Measurements from ENCODE around the gene SYNPO. TPM values are rescaled to one million over a fixed set of nuclear protein-coding genes. Genes with fewer than 3 reads are reported as not detected.

Gene SYNPO
- total RNA-seq, 2 donors from 2014 or later, result 0.30 to 0.36 TPM

- peak overlapping the region; percentile 63 for H3K27ac Mint-ChIP-seq
- H3K4me1 Mint-ChIP-seq (ENCODE audit: low read depth), result no peaks in the 10 kb centered on the region
- H3K36me3 Mint-ChIP-seq (ENCODE audit: insufficient read depth in 2 of 2), result peaks cover 5 to 64% of the 10 kb centered on the region in 2 donors
- no peak overlapping the region for H3K4me3 Mint-ChIP-seq
- ATAC-seq (replicated peaks in 1 of 2), result no peak
- no peaks in the 10 kb centered on the region for H3K27me3 Mint-ChIP-seq (ENCODE audit: low read depth)
- no peaks in the 10 kb centered on the region for H3K9me3 Mint-ChIP-seq
- no peak for DNase-seq
Measured at GRCh38 chr5:150694612-150695011, 54.2 kb downstream of the SYNPO start.

GRCh38 chr5:150700246-150700593, 59.8 kb downstream of the SYNPO start:
- H3K27me3 Mint-ChIP-seq (ENCODE audit: low read depth), result no peaks in the 10 kb centered on the region
- peak; percentile 10 to 16 for ATAC-seq (replicated peaks in 1 of 2)

GRCh38 chr5:150700594-150701377, 60.3 kb downstream of the SYNPO start, which contains the start of gene RBM22:
RBM22 (minus strand) TSS chr5:150701062; CDS start chr5:150700985, 77 bp downstream.
- Mint-ChIP-seq H3K9me3 (no peaks in the 10 kb centered on the region), H3K4me3 (no peak within 1 kb of the TSS), H3K4me1 (ENCODE audit: low read depth) (peaks cover 5% of the 10 kb centered on the region), H3K27me3 (ENCODE audit: low read depth) (no peaks in the 10 kb centered on the region), H3K36me3 (ENCODE audit: insufficient read depth in 2 of 2) (peaks cover 0 to 22% of the 10 kb centered on the region in 2 donors), H3K27ac (no peak within 1 kb of the TSS)
- DNase-seq (peak; percentile 92), ATAC-seq (replicated peaks in 1 of 2) (peak; percentile 97)

More at GRCh38 chr5:150700246-150700593, 59.8 kb downstream of the SYNPO start:
- Mint-ChIP-seq H3K27ac (no peak overlapping the region), H3K4me1 (ENCODE audit: low read depth) (peaks cover 5% of the 10 kb centered on the region), H3K9me3 (no peaks in the 10 kb centered on the region), H3K36me3 (ENCODE audit: insufficient read depth in 2 of 2) (peaks cover 0 to 27% of the 10 kb centered on the region in 2 donors), H3K4me3 (no peak overlapping the region)
- DNase-seq, result no peak

- Mint-ChIP-seq H3K27ac (no peak overlapping the region), H3K36me3 (ENCODE audit: insufficient read depth in 2 of 2) (peaks cover 2 to 4% of the 10 kb centered on the region in 2 donors)
Measured at GRCh38 chr5:150703762-150704161, 63.3 kb downstream of the SYNPO start.

GRCh38 chr5:150706776-150707390, 66.4 kb downstream of the SYNPO start:
- DNase-seq (no peak), ATAC-seq (replicated peaks in 1 of 2) (no peak)
- no peaks in the 10 kb centered on the region for H3K4me1 Mint-ChIP-seq (ENCODE audit: low read depth)
- peaks cover 5 to 6% of the 10 kb centered on the region in 2 donors for H3K36me3 Mint-ChIP-seq (ENCODE audit: insufficient read depth in 2 of 2)
- H3K4me3 Mint-ChIP-seq, result no peak overlapping the region
- no peaks in the 10 kb centered on the region for H3K27me3 Mint-ChIP-seq (ENCODE audit: low read depth)
- no peak overlapping the region for H3K27ac Mint-ChIP-seq
- H3K9me3 Mint-ChIP-seq, result no peaks in the 10 kb centered on the region

More at GRCh38 chr5:150703762-150704161, 63.3 kb downstream of the SYNPO start:
- no peak overlapping the region for H3K4me3 Mint-ChIP-seq
- ATAC-seq (replicated peaks in 1 of 2) (no peak), DNase-seq (no peak)
- H3K4me1 Mint-ChIP-seq (ENCODE audit: low read depth), result peaks cover 5% of the 10 kb centered on the region
- H3K27me3 Mint-ChIP-seq (ENCODE audit: low read depth), result no peaks in the 10 kb centered on the region
- no peaks in the 10 kb centered on the region for H3K9me3 Mint-ChIP-seq

Other genes with a start within 250 kb of the SYNPO start
- gene CD74, start 227.8 kb upstream of the SYNPO start, total RNA-seq, result 100 to 1,000 TPM; 363 to 455 TPM
- gene RPS14, start 190.9 kb upstream of the SYNPO start, total RNA-seq, result 1,000 to 10,000 TPM; 2,954 to 3,917 TPM
- 1 to 10 TPM; 3.4 to 3.5 TPM for gene NDST1, start 132.5 kb upstream of the SYNPO start, total RNA-seq
- under 1 TPM in 1 of 2 donors, not detected in 1; 0.16 TPM for gene MYOZ3, start 20.6 kb downstream of the SYNPO start, total RNA-seq
- 10 to 100 TPM; 86.2 to 97.2 TPM for gene RBM22, start 60.4 kb downstream of the SYNPO start, total RNA-seq
- gene DCTN4, start 118.4 kb downstream of the SYNPO start, total RNA-seq, result 10 to 100 TPM; 58.1 to 61.5 TPM
- 10 to 100 TPM; 24.7 to 38.0 TPM for gene SMIM3, start 138.1 kb downstream of the SYNPO start, total RNA-seq
- 1 to 10 TPM; 4.1 to 7.6 TPM for gene IRGM, start 205.9 kb downstream of the SYNPO start, total RNA-seq

Measured in activated T-cell treated with anti-CD3 and anti-CD28 coated beads, Interleukin-2, amount 50 U/mL, for 72 hours (primary cell).